Kidney epithelial cell (primary cell): Measurements from ENCODE around the gene ZNF480. TPM values are rescaled to one million over a fixed set of nuclear protein-coding genes. Genes with fewer than 3 reads are reported as not detected.
"Not testable (repeated sequence)": the region's sequence is repeated elsewhere in the genome, so short reads cannot be mapped to it uniquely, and the experiment has no call there.

Source experiments
- DNase-seq: peaks from one replicate; pipeline ENCODE4 v3.0.0-alpha.2; 2010; ENCODE audit warnings: low read depth
- H3K27me3 ChIP-seq: 2 replicates; pipeline ENCODE4 v1.6.0; 2011; ENCODE audit warnings: low read length; ENCODE audit not compliant: control insufficient read depth, insufficient read depth
- H3K36me3 ChIP-seq: 2 replicates; pipeline ENCODE4 v1.5.1; 2011; ENCODE audit warnings: low read length; ENCODE audit not compliant: control insufficient read depth, insufficient read depth
- H3K4me3 ChIP-seq: 2 replicates; pipeline ENCODE4 v1.5.1; 2011; ENCODE audit warnings: low read depth, mild to moderate bottlenecking, control low read depth, low read length
- CTCF ChIP-seq: IDR thresholded peaks from 2 replicates; pipeline ENCODE4 v1.5.1; 2011; ENCODE audit warnings: mild to moderate bottlenecking, moderate library complexity, low read length, control low read depth, inconsistent platforms; ENCODE audit not compliant: insufficient read depth, poor library complexity, severe bottlenecking
- total RNA-seq: library from RNA; depleted of rRNA; stranded (reverse); fragments of >200 nt; gene quantifications from 2 replicates; pipeline ENCODE4 v1.2.3, GENCODE V29; 2015

The ZNF480 gene
- total RNA-seq, 1 donor from 2014 or later = 8.0 TPM

- DNase-seq = no peak
- TF ChIP-seq CTCF = no peak
- Histone ChIP-seq H3K4me3 (no peak overlapping the region), H3K36me3 (no peaks in the 10 kb centered on the region), H3K27me3 (no peaks in the 10 kb centered on the region)
These were observed 34.8 kb downstream of the ZNF480 start for GRCh38 chr19:52331757-52332156.

- no peak for DNase-seq
- Histone ChIP-seq H3K27me3 (no peaks in the 10 kb centered on the region), H3K36me3 (no peaks in the 10 kb centered on the region), H3K4me3 (peak overlapping the region; percentile 57)
- TF ChIP-seq CTCF = no peak
These were observed 38.8 kb downstream of the ZNF480 start for GRCh38 chr19:52335768-52336116.

GRCh38 chr19:52336117-52336790, 39.3 kb downstream of the ZNF480 start, which contains the start of gene ZNF610:
Gene ZNF610 (plus strand): TSS chr19:52336243. CDS start chr19:52349173, 12,930 bp downstream.
- no peaks in the 10 kb centered on the region for H3K27me3 ChIP-seq
- peak within 1 kb of the TSS; percentile 57 for H3K4me3 ChIP-seq
- DNase-seq = peak; percentile 39
- no peaks in the 10 kb centered on the region for H3K36me3 ChIP-seq
- TF ChIP-seq CTCF = no peak

GRCh38 chr19:52336791-52337381, 39.9 kb downstream of the ZNF480 start:
- Histone ChIP-seq H3K27me3 (no peaks in the 10 kb centered on the region), H3K4me3 (peak overlapping the region; percentile 57), H3K36me3 (no peaks in the 10 kb centered on the region)
- no peak for DNase-seq
- no peak for TF ChIP-seq CTCF

GRCh38 chr19:52339022-52339421, 42.1 kb downstream of the ZNF480 start:
- H3K36me3 ChIP-seq, DNase-seq, H3K27me3 ChIP-seq: not testable (repeated sequence)

GRCh38 chr19:52343548-52343947, 46.6 kb downstream of the ZNF480 start:
- no peak for DNase-seq
- H3K27me3 ChIP-seq = no peaks in the 10 kb centered on the region
- peak; percentile 33 for TF ChIP-seq CTCF
- no peak overlapping the region for H3K4me3 ChIP-seq
- H3K36me3 ChIP-seq = no peaks in the 10 kb centered on the region

More at GRCh38 chr19:52339022-52339421, 42.1 kb downstream of the ZNF480 start:
- not testable (repeated sequence) for H3K4me3 ChIP-seq
